Activated CD4-positive, alpha-beta T cell treated with anti-CD3 and anti-CD28 coated beads, Interleukin-2, amount 10 ng/mL, durations not matched to agents 7 days and 5 days (primary cell): Measurements from ENCODE around the gene NUCB2. TPM values are rescaled to one million over a fixed set of nuclear protein-coding genes. Genes with fewer than 3 reads are reported as not detected.
"Not testable (repeated sequence)": the region's sequence is repeated elsewhere in the genome, so short reads cannot be mapped to it uniquely, and the experiment has no call there.

Experiments
- CTCF ChIA-PET: fragments of 350-600 bp; sonication (Branson Sonifier 250); formaldehyde crosslinking; loops from one replicate; lab custom pipeline; 2021; ENCODE audit warnings: antibody characterized with exemption; lab: Charles Lee
- POLR2A ChIA-PET: fragments of 350-600 bp; sonication (Branson Sonifier 250); formaldehyde crosslinking; loops from one replicate; lab custom pipeline; 2021; ENCODE audit warnings: antibody characterized with exemption; lab: Charles Lee
- DNase-seq: peaks from one replicate; pipeline ENCODE4 v3.0.0-alpha.2; 2020
- H3K27ac Mint-ChIP-seq: one replicate; pipeline ENCODE4 v1.8.0; 2021; ENCODE audit warnings: mild to moderate bottlenecking, moderate library complexity, mixed read lengths
- H3K27me3 Mint-ChIP-seq: one replicate; pipeline ENCODE4 v1.8.0; 2021; ENCODE audit warnings: mixed read lengths
- H3K36me3 Mint-ChIP-seq: one replicate; pipeline ENCODE4 v1.8.0; 2021; ENCODE audit warnings: low read depth, mixed read lengths
- H3K4me1 Mint-ChIP-seq: one replicate; pipeline ENCODE4 v1.8.0; 2021; ENCODE audit warnings: mixed read lengths
- H3K4me3 Mint-ChIP-seq: one replicate; pipeline ENCODE4 v1.8.0; 2021; ENCODE audit warnings: mild to moderate bottlenecking, moderate library complexity, mixed read lengths
- H3K9me3 Mint-ChIP-seq: one replicate; pipeline ENCODE4 v1.8.0; 2021; ENCODE audit warnings: mixed read lengths
- total RNA-seq, 2 experiments: library from RNA; stranded (reverse); gene quantifications; one replicate each; pipeline ENCODE4 v1.2.3, GENCODE V29; 2021

NUCB2 gene
- total RNA-seq, result 100 to 1,000 TPM; 161 to 180 TPM

DNA sequence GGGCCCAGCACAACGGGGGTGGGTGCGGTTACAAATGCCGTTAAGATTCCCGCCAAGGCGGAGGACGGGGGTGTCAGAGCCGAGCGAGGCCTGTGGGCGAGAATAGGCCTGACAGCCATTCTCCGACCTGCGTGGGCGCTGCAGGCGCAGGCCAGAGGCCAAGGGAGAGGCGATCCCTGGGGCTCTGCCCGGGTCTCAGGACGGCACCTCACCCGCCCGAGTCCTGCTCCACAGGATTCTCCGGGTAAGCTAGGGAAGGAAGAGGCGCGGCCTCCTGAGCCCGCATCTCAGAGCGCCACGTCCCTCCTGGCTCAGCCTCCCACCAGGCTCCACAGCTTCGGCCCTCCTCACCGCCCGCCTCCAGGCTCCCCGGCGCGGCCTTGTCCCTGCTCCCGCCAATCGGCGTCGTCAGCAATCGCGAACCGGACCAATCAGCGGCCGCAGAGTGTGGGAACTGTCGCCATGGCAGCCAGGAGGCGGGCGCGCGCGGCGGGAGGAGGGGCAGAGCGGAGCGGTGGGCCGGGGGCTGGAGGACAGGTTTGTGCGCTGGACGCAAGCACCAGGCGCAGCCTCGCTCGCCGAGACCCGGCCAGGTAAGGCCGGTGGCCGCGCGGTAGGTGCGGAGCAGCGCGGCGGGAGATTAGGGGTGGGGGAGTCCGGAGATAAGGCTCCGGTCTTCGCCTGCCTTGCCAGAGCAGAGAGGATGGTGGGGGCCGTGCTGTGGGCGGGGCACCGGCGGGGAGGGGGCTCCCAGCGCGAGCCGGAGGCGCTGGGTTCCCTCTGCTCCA, at the start of gene NUCB2:
NUCB2 (plus strand) TSS at position 504 of the 788 bp plus-strand sequence. CDS start 18,585 bp downstream, outside the sequence.
- Mint-ChIP-seq H3K36me3 (peaks cover 15% of the 10 kb centered on the region), H3K27ac (peak within 1 kb of the TSS; percentile 91), H3K9me3 (no peaks in the 10 kb centered on the region), H3K27me3 (peaks cover 8% of the 10 kb centered on the region), H3K4me1 (peaks cover 54% of the 10 kb centered on the region), H3K4me3 (peak within 1 kb of the TSS; percentile 85)
- ChIA-PET CTCF (interaction anchor here (0.6 to 1.1 kb wide), 4 partner anchors 12 to 46 kb away, joined by 3 to 4 read pairs (median 3); no protein-coding TSS in a partner anchor), POLR2A (no interaction called here)
- DNase-seq, result peak; percentile 97

DNA sequence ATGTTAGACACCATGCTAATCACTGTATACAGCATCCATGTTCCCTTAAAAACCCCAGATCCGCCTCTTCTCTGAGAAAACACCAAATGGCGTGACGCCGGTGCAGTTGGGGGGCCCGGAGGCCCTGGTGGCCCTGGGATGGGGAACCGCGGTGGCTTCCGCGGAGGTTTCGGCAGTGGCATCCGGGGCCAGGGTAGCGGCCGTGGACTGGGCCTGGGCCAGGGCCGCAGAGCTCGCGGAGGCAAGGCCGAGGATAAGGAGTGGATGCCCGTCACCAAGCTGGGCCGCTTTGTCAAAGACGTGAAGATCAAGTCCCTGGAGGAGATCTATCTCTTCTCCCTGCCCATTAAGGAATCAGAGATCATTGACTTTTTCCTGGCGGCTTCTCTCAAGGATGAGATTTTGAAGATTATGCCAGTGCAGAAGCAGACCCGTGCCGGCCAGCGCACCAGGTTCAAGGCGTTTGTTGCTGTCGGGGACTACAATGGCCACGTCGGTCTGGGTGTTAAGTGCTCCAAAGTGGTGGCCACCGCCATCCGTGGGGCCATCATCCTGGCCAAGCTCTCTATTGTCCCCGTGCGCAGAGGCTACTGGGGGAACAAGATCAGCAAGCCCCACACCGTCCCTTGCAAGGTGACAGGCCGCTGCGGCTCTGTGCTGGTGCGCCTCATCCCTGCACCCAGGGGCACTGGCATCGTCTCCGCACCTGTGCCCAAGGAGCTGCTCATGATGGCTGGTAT, 48.2 kb upstream of the NUCB2 start:
- H3K27me3 Mint-ChIP-seq, H3K9me3 Mint-ChIP-seq, POLR2A ChIA-PET, H3K27ac Mint-ChIP-seq, H3K36me3 Mint-ChIP-seq, H3K4me3 Mint-ChIP-seq, DNase-seq, CTCF ChIA-PET: not testable (repeated sequence)
- peaks cover 21% of the 10 kb centered on the region for H3K4me1 Mint-ChIP-seq

DNA sequence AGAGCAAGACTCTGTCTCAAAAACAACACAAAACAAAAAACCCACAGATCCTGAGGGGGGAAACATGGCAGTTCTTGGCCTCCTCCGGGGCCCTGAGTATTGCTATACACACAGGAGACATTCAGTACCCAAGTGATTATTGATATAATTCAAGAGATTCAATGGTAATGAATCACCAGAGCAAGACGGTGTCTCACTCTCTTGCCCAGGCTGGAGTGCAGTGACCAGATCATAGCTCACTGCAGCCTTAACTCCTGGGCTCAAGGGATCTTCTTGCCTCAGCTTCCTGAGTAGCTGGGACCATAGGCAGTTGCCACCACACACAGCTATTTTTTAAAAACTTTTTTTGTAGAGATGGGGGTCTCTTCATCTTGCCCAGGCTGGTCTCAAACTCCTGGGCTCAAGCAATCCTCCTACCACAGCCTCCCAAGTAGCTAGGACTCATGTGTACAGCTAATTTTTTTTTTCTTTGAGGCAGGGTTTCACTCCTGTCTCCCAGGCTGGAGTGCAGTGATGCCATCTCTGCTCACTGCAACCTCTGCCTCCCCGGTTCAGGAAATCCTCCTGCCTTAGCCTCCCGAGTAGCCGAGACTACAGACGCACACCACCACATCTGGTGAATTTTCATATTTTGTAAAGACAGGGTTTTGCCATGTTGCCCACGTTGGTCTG, 46.9 kb upstream of the NUCB2 start:
- CTCF ChIA-PET, result interaction anchor here (0.6 to 1.5 kb wide), 10 partner anchors 13 to 299 kb away, joined by 3 to 5 read pairs (median 4); no protein-coding TSS in a partner anchor
- H3K9me3 Mint-ChIP-seq, result no peaks in the 10 kb centered on the region
- no peak for DNase-seq
- no peaks in the 10 kb centered on the region for H3K36me3 Mint-ChIP-seq
- no peak overlapping the region for H3K27ac Mint-ChIP-seq
- peaks cover 14% of the 10 kb centered on the region for H3K27me3 Mint-ChIP-seq
- H3K4me1 Mint-ChIP-seq, result peaks cover 21% of the 10 kb centered on the region
- H3K4me3 Mint-ChIP-seq, result peak overlapping the region; percentile 31
- POLR2A ChIA-PET, result no interaction called here

DNA sequence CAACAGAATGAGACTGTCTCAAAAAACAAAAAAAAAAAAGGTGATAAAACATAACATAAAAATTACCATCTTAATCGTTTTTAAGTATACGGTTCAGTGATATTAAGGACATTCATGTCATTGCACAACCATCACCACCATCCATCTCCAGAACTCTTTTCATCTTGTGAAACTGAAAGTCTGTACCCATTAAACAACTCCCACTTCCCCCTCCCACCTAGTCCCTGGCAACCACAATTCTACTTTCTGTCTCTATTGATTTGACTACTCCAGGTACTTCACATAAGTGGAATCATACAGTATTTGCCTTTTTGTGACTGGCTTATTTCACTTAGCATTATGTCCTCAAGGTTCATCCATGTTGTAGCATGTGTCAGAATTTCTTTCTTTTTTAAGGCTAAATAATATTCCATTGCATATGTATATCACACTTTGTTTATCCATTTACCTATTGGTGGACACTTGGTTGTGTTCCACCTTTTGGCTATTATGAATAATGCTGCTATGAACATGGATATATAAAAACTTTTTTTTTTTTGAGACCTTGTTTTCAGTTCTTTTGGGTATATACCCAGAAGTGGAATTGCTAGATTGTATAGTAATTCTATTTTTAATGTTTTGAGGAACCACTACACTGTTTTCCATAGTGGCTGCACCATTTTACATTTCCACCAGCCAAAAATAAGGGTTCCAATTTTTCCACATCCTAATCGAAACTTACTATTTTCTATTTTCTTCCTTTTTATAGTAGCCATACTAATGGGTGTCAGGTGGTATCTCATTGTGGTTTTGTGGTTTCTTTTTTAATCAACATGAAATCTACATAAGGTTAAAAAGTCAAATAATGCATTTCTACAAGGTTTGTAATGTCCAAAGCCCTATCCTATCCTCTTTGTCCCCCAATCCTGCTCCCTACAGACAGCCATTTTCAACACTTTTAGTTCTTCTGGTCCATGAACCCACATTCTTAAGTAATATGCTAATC, 45.4 kb upstream of the NUCB2 start:
- Mint-ChIP-seq H3K36me3 (no peaks in the 10 kb centered on the region), H3K4me1 (peaks cover 21% of the 10 kb centered on the region), H3K27me3 (peaks cover 14% of the 10 kb centered on the region), H3K4me3 (no peak overlapping the region), H3K9me3 (no peaks in the 10 kb centered on the region), H3K27ac (peak overlapping the region; percentile 86)
- POLR2A ChIA-PET, result no interaction called here
- DNase-seq, result peak; percentile 66
- CTCF ChIA-PET, result interaction anchor here (1.1 to 1.5 kb wide), 5 partner anchors 14 to 45 kb away, joined by 3 to 5 read pairs (median 4); no protein-coding TSS in a partner anchor

DNA sequence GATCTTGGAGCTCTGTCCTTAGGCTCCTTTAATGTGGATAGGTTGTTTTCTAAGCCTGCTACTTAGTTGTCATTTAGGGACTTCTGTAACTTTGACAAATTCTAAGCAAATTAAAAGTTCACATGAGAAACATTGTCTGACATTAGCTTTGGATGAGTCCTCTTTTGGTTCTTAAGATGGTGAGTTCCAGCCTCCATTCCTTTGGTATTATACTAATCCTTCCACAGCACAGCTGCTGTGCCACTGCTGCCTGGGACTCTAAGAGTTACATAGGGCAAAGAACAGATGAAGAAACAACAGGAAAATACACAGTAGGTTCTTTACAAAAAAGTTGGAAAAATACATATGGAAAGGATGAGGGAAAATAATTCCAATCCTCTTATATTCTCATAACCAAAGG, 43.4 kb upstream of the NUCB2 start:
- H3K27me3 Mint-ChIP-seq, result peaks cover 17% of the 10 kb centered on the region
- H3K4me3 Mint-ChIP-seq, result no peak overlapping the region
- ChIA-PET CTCF (no interaction called here), POLR2A (no interaction called here)
- no peaks in the 10 kb centered on the region for H3K9me3 Mint-ChIP-seq
- H3K4me1 Mint-ChIP-seq, result peaks cover 21% of the 10 kb centered on the region
- H3K36me3 Mint-ChIP-seq, result no peaks in the 10 kb centered on the region
- no peak overlapping the region for H3K27ac Mint-ChIP-seq
- no peak for DNase-seq

DNA sequence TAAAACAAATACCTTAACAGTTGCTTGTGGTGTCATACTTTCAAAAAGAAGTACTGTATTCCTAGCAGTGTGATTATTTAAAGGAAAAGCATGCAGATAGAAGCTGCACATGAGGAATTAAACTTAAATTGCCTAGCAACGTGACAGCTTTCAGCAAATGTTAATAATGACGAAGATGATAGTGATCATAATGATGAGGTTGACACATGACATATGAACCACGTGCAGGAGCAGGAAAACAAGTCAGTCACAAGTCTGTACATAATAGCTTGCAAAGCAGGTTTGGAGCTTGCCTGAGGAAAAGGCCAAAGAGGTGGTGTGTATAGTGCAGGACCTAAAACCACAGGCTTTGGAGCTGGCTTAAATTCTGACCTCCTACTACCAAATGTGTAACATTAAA, 38.2 kb upstream of the NUCB2 start:
- DNase-seq, result no peak
- Mint-ChIP-seq H3K4me1 (peaks cover 2% of the 10 kb centered on the region), H3K4me3 (no peak overlapping the region), H3K36me3 (no peaks in the 10 kb centered on the region), H3K27ac (no peak overlapping the region), H3K9me3 (no peaks in the 10 kb centered on the region), H3K27me3 (peaks cover 35% of the 10 kb centered on the region)
- ChIA-PET POLR2A (no interaction called here), CTCF (no interaction called here)

DNA sequence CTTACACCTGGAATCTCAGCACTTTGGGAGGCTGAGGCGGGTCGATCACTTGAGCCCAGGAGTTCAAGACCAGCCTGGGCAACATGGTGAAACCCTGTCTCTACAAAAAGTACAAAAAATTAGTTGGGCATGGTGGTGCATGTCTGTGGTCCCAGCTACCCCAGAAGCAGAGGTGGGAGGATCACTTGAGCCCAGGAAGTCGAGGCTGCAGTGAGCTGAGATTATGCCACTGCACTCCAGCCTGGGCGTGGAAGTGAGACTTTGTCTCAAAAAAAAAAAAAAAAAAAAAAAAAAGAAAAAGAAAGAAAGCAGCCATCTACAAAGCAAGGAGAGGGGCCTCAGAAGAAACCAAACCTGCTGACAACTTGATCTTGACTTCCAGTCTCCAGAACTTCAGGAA, 36.6 kb upstream of the NUCB2 start:
- H3K4me3 Mint-ChIP-seq, H3K4me1 Mint-ChIP-seq, H3K9me3 Mint-ChIP-seq, POLR2A ChIA-PET, H3K36me3 Mint-ChIP-seq, CTCF ChIA-PET, H3K27ac Mint-ChIP-seq, DNase-seq: not testable (repeated sequence)
- H3K27me3 Mint-ChIP-seq, result peaks cover 35% of the 10 kb centered on the region

DNA sequence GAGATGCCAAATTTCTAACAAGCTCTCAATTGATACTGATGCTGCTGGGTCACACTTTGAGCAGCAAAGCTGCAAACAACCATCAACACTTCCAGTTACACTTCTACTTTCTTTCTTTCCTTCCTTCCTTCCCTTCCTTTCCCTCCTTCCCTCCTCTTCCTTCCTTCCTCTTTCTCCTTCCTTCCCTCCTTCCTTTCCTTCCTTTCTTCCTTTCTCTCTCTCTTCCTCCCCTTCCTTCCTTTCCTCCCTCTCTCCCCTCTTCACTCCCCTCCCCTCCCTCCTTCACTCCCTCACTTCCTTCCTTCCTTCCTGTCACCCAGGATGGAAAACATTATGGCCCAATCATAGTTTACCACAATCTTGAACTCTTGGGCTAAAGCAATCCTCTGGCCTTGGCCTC, 35.8 kb upstream of the NUCB2 start:
- CTCF ChIA-PET, result interaction anchor here (1.2 kb wide), 1 partner anchor 12 kb away, joined by 3 read pairs; no protein-coding TSS in a partner anchor
- H3K27me3 Mint-ChIP-seq, result peaks cover 37% of the 10 kb centered on the region

DNA sequence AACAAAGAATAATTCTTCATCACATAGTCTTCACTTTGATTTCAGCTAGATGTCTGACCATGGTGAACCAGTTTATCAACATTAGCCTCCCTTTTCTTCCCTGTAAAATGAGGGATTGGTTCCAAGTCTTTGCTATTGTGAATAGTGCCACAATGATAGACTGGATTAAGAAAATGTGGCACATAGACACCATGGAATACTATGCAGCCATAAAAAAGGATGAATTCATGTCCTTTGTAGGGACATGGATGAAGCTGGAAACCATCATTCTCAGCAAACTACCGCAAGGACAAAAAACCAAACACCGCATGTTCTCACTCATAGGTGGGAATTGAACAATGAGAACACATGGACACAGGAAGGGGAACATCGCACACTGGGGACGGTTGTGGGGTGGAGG, 33.6 kb upstream of the NUCB2 start:
- H3K4me3 Mint-ChIP-seq, H3K36me3 Mint-ChIP-seq, H3K27ac Mint-ChIP-seq, H3K9me3 Mint-ChIP-seq, POLR2A ChIA-PET, H3K4me1 Mint-ChIP-seq, DNase-seq: not testable (repeated sequence)
- CTCF ChIA-PET, result interaction anchor here (1.0 kb wide), 1 partner anchor 19 kb away, joined by 5 read pairs; no protein-coding TSS in a partner anchor
- H3K27me3 Mint-ChIP-seq, result peaks cover 38% of the 10 kb centered on the region

More for the DNA sequence above, 35.8 kb upstream of the NUCB2 start:
- Mint-ChIP-seq H3K9me3 (no peaks in the 10 kb centered on the region), H3K36me3 (no peaks in the 10 kb centered on the region), H3K4me3 (no peak overlapping the region), H3K27ac (no peak overlapping the region), H3K4me1 (peaks cover 6% of the 10 kb centered on the region)
- no peak for DNase-seq
- POLR2A ChIA-PET, result no interaction called here

DNA sequence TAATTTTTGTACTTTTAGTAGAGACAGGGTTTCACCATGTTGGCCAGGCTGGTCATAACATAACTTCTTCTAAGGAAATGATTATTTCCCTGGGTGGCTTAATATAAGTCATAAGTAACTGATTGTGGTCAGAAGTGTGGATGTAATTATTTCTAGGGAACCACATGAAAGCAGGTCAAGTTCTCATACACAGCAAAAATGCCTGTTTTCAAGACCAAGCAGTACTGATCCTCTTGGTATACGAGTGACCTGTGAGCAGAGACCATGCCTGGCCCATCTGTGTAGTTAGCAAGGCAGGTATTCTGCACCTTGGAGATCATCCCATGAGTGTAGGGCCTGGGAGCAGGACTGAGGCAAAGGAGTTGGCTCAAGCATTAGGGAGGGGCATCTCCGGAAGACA, 32.5 kb upstream of the NUCB2 start:
- no peak for DNase-seq
- CTCF ChIA-PET, result interaction anchor here (0.6 to 0.9 kb wide), 2 partner anchors 14 to 34 kb away, joined by 3 to 4 read pairs; no protein-coding TSS in a partner anchor
- Mint-ChIP-seq H3K27ac (no peak overlapping the region), H3K4me3 (no peak overlapping the region), H3K27me3 (peaks cover 31% of the 10 kb centered on the region), H3K36me3 (no peaks in the 10 kb centered on the region), H3K4me1 (peaks cover 6% of the 10 kb centered on the region), H3K9me3 (no peaks in the 10 kb centered on the region)
- POLR2A ChIA-PET, result interaction anchor here (0.6 kb wide), 1 partner anchor 326 kb away, joined by 3 read pairs; no protein-coding TSS in a partner anchor

DNA sequence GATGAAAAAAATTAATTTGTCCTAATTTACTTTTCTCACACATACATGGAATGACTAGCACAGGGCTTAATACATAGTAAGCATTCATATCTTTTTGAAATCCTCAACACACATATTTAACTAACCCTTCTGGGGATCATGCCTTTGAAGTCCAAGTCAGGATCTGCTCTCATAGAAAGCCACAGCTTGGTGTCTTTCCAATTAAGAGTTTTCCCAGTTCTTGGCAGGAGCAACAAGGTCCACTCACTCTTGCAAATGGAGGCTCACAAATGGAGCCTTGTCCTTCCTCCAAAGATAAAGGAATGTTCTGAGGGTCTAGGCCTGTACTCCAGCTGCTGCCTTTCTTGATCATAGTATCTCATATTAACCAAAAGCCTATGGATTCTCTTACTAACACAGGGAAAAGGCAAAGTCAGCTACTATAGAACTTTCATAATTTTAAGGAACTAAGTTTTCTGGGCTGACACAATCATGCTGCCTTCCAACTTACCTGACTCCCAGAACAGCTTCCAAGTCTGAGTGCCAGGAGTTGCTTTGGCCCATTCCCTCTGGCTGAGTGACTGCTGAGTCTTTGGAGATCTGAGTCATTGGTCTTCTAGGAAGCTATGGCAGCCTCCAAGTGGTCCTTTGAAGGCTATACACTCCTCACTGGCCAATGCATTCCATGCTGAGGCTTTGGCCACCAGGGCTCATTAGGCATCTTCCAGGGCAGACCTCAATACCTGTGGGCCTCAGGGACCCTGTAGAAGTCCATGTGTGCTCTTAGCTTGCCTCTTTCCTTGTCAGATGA, 25.8 kb upstream of the NUCB2 start:
- DNase-seq, result no peak
- no peak overlapping the region for H3K4me3 Mint-ChIP-seq
- H3K36me3 Mint-ChIP-seq, result no peaks in the 10 kb centered on the region
- no peaks in the 10 kb centered on the region for H3K4me1 Mint-ChIP-seq
- ChIA-PET POLR2A (no interaction called here), CTCF (interaction anchor here (0.6 to 0.9 kb wide), 2 partner anchors 27 to 42 kb away, joined by 3 read pairs; no protein-coding TSS in a partner anchor)
- H3K27ac Mint-ChIP-seq, result no peak overlapping the region
- no peaks in the 10 kb centered on the region for H3K9me3 Mint-ChIP-seq
- H3K27me3 Mint-ChIP-seq, result peaks cover 20% of the 10 kb centered on the region
